OCI-LY1 (cell line): ENCODE results near the gene FBF1.

Experiments used
- CTCF ChIP-seq: fragments of 200-600 bp; sonication (generic), shearing (Covaris generic); IDR thresholded peaks from 2 replicates; pipeline ENCODE4 v1.5.1; 2017; ENCODE audit warnings: mild to moderate bottlenecking, antibody characterized with exemption, low read length, moderate library complexity, mixed read lengths
- EZH2 ChIP-seq: fragments of 200-600 bp; sonication (generic), shearing (Covaris generic); IDR thresholded peaks from 2 replicates; pipeline ENCODE4 v1.8.0; 2017; ENCODE audit warnings: borderline replicate concordance, mixed run types, mild to moderate bottlenecking, antibody characterized with exemption, low read length, moderate library complexity, mixed read lengths

GRCh38 chr17:75874323-75875181 is 66.3 kb downstream of the FBF1 start:
- no peak for TF ChIP-seq EZH2
- no peak for TF ChIP-seq CTCF
